Measurements from ENCODE around the gene KRT16.

The KRT16 gene

DNA sequence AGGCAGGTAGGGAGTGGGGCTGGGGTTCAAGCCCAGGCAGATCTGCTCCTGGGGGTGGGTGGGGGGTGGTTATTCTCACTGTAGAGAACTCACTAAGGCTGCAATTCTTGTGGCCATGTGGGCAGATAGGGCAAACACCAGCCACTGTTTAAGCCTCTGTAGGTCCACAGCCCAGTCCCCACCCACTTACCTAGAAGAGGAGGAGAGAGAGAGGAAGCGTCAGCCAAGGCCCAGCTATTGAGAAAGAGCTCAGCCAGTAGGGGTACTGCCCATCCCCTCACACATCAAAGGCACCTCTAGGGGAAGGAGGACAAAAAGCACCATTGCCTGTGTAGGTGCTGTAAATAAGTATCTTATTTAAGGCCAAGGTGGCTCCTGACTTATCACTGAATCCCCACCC, 12.9 kb downstream of the KRT16 start:
- TF ChIP-seq, protein P1, sequence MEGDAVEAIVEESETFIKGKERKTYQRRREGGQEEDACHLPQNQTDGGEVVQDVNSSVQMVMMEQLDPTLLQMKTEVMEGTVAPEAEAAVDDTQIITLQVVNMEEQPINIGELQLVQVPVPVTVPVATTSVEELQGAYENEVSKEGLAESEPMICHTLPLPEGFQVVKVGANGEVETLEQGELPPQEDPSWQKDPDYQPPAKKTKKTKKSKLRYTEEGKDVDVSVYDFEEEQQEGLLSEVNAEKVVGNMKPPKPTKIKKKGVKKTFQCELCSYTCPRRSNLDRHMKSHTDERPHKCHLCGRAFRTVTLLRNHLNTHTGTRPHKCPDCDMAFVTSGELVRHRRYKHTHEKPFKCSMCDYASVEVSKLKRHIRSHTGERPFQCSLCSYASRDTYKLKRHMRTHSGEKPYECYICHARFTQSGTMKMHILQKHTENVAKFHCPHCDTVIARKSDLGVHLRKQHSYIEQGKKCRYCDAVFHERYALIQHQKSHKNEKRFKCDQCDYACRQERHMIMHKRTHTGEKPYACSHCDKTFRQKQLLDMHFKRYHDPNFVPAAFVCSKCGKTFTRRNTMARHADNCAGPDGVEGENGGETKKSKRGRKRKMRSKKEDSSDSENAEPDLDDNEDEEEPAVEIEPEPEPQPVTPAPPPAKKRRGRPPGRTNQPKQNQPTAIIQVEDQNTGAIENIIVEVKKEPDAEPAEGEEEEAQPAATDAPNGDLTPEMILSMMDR (IDR thresholded peaks at IDR 0.05; ENCODE audit: borderline replicate concordance, control extremely low read depth, extremely low read depth, insufficient read depth, missing control alignments) = no peak
- in situ Hi-C loops (cut with MboI; ENCODE audit: low sequenced_read_pairs, unreplicated experiment) = no loop called here
- DNase-seq (ENCODE audit: low spot score) = no peak

DNA sequence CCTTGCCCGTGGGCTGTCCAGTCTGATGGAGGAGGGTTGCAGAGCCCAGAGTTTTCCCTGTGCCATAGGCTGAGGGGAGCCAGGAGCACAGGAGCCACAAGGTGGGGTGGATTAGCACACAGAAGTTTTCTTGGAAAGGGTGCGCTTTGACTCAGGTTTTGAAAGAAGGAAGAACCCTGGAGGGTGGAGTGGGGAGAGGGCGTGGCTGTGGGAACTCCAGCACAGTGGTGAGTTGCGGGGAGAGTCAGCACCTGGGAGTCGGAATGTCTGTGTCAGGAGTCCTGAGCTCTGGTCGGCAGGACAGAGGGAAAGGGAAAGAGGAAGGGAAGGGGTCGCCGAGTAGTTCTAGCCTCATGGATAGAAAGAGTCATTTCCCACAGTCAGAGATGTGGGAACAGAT, 17.0 kb downstream of the KRT16 start:
- TF ChIP-seq, protein P1 (IDR thresholded peaks at IDR 0.05; ENCODE audit: borderline replicate concordance, control extremely low read depth, extremely low read depth, insufficient read depth, missing control alignments) = no peak
- no peak for DNase-seq (ENCODE audit: low spot score)
- in situ Hi-C loops (cut with MboI; ENCODE audit: low sequenced_read_pairs, unreplicated experiment) = no loop called here

DNA sequence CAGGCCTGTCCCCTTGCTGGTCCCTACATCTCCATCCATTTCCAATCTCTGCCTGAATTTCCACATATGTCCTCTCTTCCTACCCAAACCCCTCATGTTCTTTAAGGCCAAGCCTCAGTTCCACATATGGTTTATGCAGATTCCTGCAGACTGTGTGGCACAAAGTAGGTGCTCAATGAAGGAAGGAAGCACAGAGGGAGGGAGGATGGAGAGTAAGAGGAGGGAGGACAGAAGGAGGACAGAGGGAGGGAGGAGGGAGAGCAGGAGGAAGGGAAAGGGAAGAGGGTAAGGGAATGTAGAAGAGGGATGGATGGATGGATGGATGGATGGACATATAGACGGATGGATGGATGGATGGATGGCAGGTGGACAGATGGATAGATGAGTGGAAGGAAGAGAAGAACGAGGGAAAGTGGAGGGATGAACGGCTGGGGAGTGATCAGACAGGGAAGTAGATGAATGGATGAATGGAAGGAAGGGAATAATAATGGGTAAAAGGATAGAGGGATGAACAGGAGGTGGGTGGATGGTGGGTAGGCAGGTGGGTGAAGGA, 18.1 kb downstream of the KRT16 start:
- in situ Hi-C loops (cut with MboI; ENCODE audit: low sequenced_read_pairs, unreplicated experiment) = no loop called here
- DNase-seq (ENCODE audit: low spot score) = no peak

DNA sequence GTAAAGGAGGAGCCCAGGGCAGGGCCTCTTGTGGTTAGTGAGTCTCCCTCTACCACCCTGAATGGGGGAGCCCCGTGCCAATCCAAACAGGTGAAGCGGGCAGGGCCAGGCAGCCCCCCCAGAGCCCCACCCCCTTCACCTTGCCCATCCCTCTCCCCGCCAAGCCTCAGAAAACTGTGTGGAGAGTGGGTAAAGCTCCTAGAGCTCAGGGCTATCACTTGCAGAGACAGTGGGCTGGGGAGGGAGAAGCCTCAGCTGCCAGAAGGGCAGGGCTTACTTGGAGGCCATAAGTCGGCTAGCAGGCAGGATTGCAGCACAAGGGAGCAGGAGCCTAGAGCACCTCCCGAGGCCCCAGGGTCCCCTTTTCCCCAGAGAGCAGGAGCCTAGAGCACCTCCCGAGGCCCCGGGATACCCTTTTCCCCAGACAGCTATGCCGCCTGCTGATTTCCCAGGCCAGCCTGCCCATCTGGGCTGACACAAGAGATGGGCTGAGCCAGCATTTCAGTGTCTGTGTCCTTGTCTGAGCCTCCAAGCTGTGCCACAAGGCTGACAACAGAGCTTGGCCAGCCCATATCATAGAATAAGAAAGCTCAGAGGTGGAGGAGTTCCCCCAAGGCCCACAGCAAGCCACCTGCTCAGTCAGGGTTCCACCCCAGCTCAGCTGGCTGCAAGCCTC, 19.1 kb downstream of the KRT16 start:
- DNase-seq (ENCODE audit: low spot score) = no peak

More for the DNA sequence above, 18.1 kb downstream of the KRT16 start:
- TF ChIP-seq, protein P1 (IDR thresholded peaks at IDR 0.05; ENCODE audit: borderline replicate concordance, control extremely low read depth, extremely low read depth, insufficient read depth, missing control alignments) = no peak

DNA sequence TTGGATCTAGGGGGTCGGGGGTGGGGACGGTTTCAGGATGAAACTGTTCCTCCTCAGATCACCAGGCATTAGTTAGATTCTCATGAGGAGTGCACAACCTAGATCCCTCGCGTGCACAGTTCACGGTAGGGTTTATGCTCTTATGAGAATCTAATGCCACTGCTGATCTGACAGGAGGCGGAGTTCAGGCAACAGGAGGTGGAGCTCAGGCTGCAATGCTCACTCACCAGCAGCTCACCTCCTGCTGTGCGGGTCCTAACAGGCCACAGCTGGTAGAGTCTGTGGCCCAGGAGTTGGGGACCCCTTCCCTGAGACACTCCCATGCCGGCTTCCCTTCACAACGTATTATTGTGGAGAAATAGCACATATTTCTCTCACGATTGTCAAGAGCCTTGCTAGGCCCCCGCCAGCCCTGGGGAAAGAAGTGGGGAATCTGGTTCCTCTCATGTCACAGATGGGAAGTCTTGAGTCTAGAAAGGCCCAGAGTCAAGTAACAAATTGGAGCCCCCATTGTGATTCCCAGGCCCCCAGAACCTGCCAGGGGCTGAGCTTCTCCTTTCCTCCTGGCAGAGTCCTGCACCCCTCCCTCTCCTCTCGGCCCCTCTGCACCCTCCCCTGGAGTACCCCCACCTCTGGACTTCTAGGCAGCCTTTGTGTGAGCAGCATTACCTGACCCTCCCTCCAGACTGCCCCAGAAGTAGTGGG, 19.8 kb downstream of the KRT16 start:
- DNase-seq (ENCODE audit: low spot score) = no peak
- TF ChIP-seq, protein P1 (IDR thresholded peaks at IDR 0.05; ENCODE audit: borderline replicate concordance, control extremely low read depth, extremely low read depth, insufficient read depth, missing control alignments) = no peak
- in situ Hi-C loops (cut with MboI; ENCODE audit: low sequenced_read_pairs, unreplicated experiment) = no loop called here

More for the DNA sequence above, 19.1 kb downstream of the KRT16 start:
- TF ChIP-seq, protein P1 (IDR thresholded peaks at IDR 0.05; ENCODE audit: borderline replicate concordance, control extremely low read depth, extremely low read depth, insufficient read depth, missing control alignments) = no peak
- in situ Hi-C loops (cut with MboI; ENCODE audit: low sequenced_read_pairs, unreplicated experiment) = no loop called here

DNA sequence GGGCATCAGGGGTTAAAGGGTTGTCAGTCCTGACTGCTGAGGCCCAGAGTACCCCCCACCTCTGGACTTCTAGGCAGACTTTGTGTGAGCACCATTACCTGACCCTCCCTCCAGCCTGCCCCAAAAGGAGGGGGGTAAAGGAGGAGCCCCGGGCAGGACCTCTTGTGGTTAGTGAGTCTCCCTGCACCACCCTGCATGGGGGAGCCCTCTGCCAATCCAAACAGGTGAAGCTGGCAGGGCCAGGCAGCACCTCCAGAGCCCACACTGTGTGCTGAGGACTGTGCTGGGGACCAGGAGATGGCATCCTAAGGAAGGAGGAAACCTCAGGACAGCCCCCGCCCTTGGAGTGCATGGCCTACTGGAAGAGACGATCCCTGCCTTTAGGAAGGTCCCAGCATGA, 23.3 kb downstream of the KRT16 start:
- no peak for DNase-seq (ENCODE audit: low spot score)
- TF ChIP-seq, protein P1 (IDR thresholded peaks at IDR 0.05; ENCODE audit: borderline replicate concordance, control extremely low read depth, extremely low read depth, insufficient read depth, missing control alignments) = no peak
- in situ Hi-C loops (cut with MboI; ENCODE audit: low sequenced_read_pairs, unreplicated experiment) = no loop called here

All from GM13976 (cell line).